ENCODE measurements around the gene GSTM2. TPM values are rescaled to one million over a fixed set of nuclear protein-coding genes. Genes with fewer than 3 reads are reported as not detected.

The GSTM2 gene
- polyA plus RNA-seq, 4 donors: 172 to 269 (median 243) TPM

DNA sequence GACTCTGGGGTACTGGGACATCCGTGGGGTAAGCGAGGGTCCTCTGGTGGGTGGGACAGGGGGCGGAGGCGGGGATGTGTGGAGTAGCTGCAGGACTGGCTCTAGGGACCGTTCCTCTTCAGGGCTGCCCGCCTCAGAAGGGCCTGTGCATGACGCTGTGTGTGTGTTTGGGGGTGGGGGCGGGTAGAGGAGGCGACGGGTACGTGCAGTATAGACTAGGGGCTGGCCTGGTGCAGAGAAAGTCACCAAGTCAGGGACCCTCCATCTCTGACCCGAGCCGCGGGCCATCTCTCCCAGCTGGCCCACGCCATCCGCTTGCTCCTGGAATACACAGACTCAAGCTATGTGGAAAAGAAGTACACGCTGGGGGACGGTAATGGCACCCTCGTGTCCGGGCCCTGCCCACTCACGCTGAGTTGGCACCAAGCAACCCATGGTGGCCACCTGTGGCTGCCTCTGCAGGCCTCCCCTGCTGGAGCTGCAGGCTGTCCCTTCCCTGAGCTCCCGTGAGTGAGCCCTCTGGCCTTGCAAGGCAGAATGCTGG lies 44.5 kb downstream of the GSTM2 start:
- no peak for DNase-seq (ENCODE audit: low read depth in 4 of 4, low spot score in 3 of 4)

DNA sequence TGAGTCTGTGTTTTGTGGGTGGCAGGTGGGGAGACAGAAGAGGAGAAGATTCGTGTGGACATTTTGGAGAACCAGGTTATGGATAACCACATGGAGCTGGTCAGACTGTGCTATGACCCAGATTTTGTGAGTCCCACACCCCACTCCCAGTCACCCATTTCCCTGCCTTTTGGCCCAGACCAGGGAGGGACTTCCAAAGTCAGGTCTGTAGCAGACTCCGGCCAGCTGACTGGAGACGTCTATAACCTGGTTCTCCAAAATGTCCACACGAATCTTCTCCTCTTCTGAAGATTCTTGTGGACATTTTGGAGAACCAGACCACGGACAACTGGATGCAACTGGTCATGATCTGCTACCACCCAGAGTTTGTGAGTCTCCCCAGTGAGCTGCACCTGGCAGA lies 45.8 kb downstream of the GSTM2 start:
- no peak for DNase-seq (ENCODE audit: low read depth in 4 of 4, low spot score in 3 of 4)

- DNase-seq (ENCODE audit: low read depth in 4 of 4, low spot score in 3 of 4): no peak
Observed at GRCh38 chr1:109714661-109715372, 47.0 kb downstream of the GSTM2 start.

DNA sequence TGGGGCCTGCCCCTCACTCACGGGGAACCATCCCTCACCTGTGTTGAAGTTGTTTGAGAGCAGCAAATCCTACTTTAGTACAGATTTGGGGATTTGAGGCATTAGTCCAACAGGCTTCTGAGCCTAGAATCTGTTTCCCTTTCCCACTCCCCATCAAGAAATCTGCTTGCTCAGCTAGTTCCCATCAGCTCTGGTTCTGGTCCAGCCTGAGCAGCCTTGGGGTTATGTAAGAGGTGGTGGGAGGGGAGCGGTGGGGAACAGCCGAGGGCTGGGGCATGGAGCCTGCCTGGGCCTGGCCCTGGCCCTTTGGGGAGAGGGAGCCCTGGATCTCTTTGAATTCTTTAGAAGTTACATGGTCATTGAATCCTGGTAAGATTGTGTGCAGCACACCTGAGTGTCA lies 48.3 kb downstream of the GSTM2 start:
- no peak for DNase-seq (ENCODE audit: low read depth in 4 of 4, low spot score in 3 of 4)

DNA sequence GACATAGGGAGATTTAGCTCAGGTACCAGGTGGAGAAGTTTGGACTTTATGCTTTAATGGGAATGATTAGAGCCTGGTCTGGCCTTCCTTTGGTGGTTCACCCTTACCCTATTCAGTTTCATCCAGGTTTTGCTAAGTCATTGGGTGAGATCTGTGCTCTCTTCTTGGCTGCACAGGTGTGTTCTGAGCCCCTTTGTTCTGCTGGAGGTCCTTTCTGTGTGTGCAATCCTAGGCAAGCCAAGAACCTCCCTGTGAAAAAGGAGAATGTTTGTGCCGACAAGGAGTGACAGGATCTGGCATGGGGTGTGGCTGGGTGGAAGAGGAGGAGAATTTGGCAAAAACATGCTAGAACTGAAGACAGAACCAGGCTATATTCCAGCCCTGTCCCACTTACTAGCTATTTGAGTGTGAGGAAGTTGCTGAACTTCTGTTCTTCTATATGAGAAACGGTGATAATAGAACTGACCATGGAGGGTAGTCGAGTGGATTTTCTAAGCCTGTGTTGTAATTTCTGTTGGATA lies 48.8 kb downstream of the GSTM2 start:
- DNase-seq (ENCODE audit: low read depth in 4 of 4, low spot score in 3 of 4): no peak

GRCh38 chr1:109717729-109718128 lies 49.9 kb downstream of the GSTM2 start:
- no peak for DNase-seq (ENCODE audit: low read depth in 4 of 4, low spot score in 3 of 4)

GRCh38 chr1:109718495-109718894 lies 50.6 kb downstream of the GSTM2 start:
- no peak for DNase-seq (ENCODE audit: low read depth in 4 of 4, low spot score in 3 of 4)

- no peak for DNase-seq (ENCODE audit: low read depth in 4 of 4, low spot score in 3 of 4)
Observed at GRCh38 chr1:109719337-109719837, 51.5 kb downstream of the GSTM2 start.

DNA sequence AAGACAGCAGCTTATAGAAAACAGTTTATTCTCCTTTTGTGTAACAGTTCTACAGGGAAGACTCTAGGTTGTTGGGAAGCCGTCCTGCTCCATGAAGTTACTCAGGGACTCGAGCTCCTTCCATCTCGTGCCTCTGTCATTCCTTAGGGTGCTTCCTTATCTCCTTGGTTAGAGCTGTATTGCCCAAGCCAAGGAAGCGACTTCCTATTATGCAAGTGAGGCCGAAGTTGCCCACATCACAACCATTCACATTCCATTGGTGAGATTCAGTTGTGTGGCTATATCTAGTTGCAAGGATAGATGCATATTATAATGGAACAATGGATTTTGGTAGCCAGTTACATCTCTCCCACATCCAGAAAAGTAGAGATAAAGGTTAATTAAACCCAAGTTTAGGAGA lies 53.2 kb downstream of the GSTM2 start:
- DNase-seq (ENCODE audit: low read depth in 4 of 4, low spot score in 3 of 4): no peak

DNA sequence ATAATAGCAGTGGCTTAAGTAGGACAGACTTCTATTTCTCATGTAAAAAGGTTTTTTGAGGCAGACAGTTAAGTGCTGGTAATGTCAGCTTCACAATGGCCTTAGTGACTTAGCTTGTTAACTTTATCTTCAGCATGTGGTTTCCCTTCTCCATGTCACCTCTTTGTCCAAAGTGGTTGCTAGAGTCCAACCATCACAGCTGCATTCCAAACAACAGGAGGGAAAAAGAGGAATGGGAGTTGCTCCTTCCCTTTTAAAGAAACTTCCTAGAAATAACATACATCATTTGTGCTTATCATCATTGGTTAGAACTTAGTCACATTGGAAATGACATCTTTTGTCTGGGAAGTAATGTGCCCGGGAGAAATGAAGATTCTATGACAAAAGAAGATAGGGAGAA lies 54.1 kb downstream of the GSTM2 start:
- DNase-seq (ENCODE audit: low read depth in 4 of 4, low spot score in 3 of 4): no peak

DNA sequence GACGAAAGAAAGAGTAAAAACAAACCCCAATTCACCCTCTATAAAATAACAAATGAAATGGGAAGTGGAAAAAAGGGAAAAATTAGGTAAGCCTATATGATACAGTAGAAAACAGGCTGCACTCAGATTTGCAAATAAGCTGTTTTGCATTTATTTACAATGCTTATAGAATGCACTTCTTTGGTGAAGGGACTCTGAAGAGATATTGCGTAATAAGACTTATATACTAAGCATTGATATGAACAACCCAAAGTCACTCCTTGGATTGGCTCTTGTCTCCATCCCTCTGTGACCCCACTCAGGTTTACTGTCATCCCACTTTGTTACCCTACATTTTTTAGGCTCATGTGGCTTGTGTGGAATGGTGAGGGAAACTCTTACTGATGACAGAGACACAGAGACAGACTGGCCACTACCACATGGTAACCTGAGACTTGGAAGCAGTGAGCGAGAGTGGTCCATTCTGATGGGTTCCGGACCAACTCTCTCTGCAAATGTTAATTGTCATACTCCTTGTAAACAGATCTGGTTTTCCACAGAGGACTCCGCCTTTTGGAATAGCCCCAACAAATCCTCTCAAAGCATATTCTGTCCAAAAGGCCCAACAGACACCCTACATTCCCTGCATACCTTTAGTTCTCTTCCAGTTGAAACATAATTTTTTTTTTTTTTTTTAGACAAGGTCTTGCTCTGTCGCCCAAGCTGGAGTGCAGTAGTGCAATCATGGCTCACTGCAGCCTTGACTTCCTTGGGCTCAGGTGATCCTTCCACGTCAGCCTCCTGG lies 55.2 kb downstream of the GSTM2 start:
- no peak for DNase-seq (ENCODE audit: low read depth in 4 of 4, low spot score in 3 of 4)

Other genes with a start within 250 kb of the GSTM2 start
- gene PSMA5, start 241.6 kb upstream of the GSTM2 start, polyA plus RNA-seq (ENCODE audit: insufficient read length in 4 of 4): 100 to 1,000 TPM in 2 of 4 donors, 10 to 100 TPM in 2; 70.2 to 119 (median 98.0) TPM
- gene SYPL2, start 201.5 kb upstream of the GSTM2 start, polyA plus RNA-seq (ENCODE audit: insufficient read length in 4 of 4): 10 to 100 TPM in 3 of 4 donors, 1 to 10 TPM in 1; 5.3 to 16.4 (median 11.7) TPM
- gene ATXN7L2, start 184.2 kb upstream of the GSTM2 start, polyA plus RNA-seq (ENCODE audit: insufficient read length in 4 of 4): 10 to 100 TPM in 2 of 4 donors, 1 to 10 TPM in 2; 7.3 to 17.6 (median 12.7) TPM
- 1 to 10 TPM; 6.1 to 9.7 (median 8.2) TPM for gene CYB561D1, start 174.0 kb upstream of the GSTM2 start, polyA plus RNA-seq (ENCODE audit: insufficient read length in 4 of 4)
- 1 to 10 TPM; 8.0 to 9.2 (median 8.7) TPM for gene AMIGO1, start 158.3 kb upstream of the GSTM2 start, polyA plus RNA-seq (ENCODE audit: insufficient read length in 4 of 4)
- gene GPR61, start 128.2 kb upstream of the GSTM2 start, polyA plus RNA-seq (ENCODE audit: insufficient read length in 4 of 4): 1 to 10 TPM in 2 of 4 donors, under 1 TPM in 2; 0.23 to 1.7 (median 0.76) TPM
- 10 to 100 TPM; 10.9 to 15.4 (median 12.7) TPM for gene GNAI3, start 119.4 kb upstream of the GSTM2 start, polyA plus RNA-seq (ENCODE audit: insufficient read length in 4 of 4)
- not detected for gene GNAT2, start 48.4 kb upstream of the GSTM2 start, polyA plus RNA-seq (ENCODE audit: insufficient read length in 4 of 4)
- 10 to 100 TPM; 40.7 to 62.4 (median 53.7) TPM for gene AMPD2, start 48.2 kb upstream of the GSTM2 start, polyA plus RNA-seq (ENCODE audit: insufficient read length in 4 of 4)
- 10 to 100 TPM; 30.7 to 70.5 (median 57.7) TPM for gene GSTM4, start 12.0 kb upstream of the GSTM2 start, polyA plus RNA-seq (ENCODE audit: insufficient read length in 4 of 4)
- 100 to 1,000 TPM in 1 of 4 donors, 1 to 10 TPM in 3; 1.6 to 112 (median 3.3) TPM for gene GSTM1, start 19.8 kb downstream of the GSTM2 start, polyA plus RNA-seq (ENCODE audit: insufficient read length in 4 of 4)
- gene GSTM5, start 44.2 kb downstream of the GSTM2 start, polyA plus RNA-seq (ENCODE audit: insufficient read length in 4 of 4): 10 to 100 TPM; 36.1 to 67.9 (median 53.6) TPM
- gene GSTM3, start 73.0 kb downstream of the GSTM2 start, polyA plus RNA-seq (ENCODE audit: insufficient read length in 4 of 4): 100 to 1,000 TPM; 105 to 269 (median 250) TPM
- under 1 TPM in 3 of 4 donors, not detected in 1; 0.46 to 0.83 (median 0.69) TPM for gene EPS8L3, start 95.9 kb downstream of the GSTM2 start, polyA plus RNA-seq (ENCODE audit: insufficient read length in 4 of 4)
- gene CSF1, start 242.8 kb downstream of the GSTM2 start, polyA plus RNA-seq (ENCODE audit: insufficient read length in 4 of 4): 10 to 100 TPM in 1 of 4 donors, 1 to 10 TPM in 3; 7.5 to 28.9 (median 8.8) TPM